Natural killer cell (primary cell): ENCODE results near the gene DYNLRB1. TPM values are rescaled to one million over a fixed set of nuclear protein-coding genes. Genes with fewer than 3 reads are reported as not detected.

ENCODE experiments used
- ATAC-seq, 3 donors: fragments of 150-1000 bp in 2 of 3; fragments of 200-7000 bp in 1 of 3; cut with Tn5 transposase; 1 replicate in 1 of 3; 2 replicates in 2 of 3; pipeline ENCODE4 v1.10.0; 2021; ENCODE audit warnings: mild to moderate bottlenecking in 2 of 3, moderate library complexity in 2 of 3
- DNase-seq, 2 donors: peaks; one replicate each; pipeline versions ENCODE4 v3.0.0 to v3.0.0-alpha.2; 2013 to 2021; ENCODE audit warnings: mixed read lengths in 1 of 2
- H3K27ac ChIP-seq: one replicate; pipeline ENCODE4 v1.5.1; 2013; ENCODE audit warnings: mild to moderate bottlenecking, low read length
- H3K27me3 ChIP-seq: one replicate; pipeline ENCODE4 v1.6.1; 2013; ENCODE audit warnings: low read length; ENCODE audit not compliant: control insufficient read depth, insufficient read depth
- H3K36me3 ChIP-seq: one replicate; pipeline ENCODE4 v1.6.1; 2013; ENCODE audit warnings: low read length; ENCODE audit not compliant: control insufficient read depth, insufficient read depth
- H3K4me1 ChIP-seq: one replicate; pipeline ENCODE4 v1.6.1; 2013; ENCODE audit warnings: low read length; ENCODE audit not compliant: control insufficient read depth, insufficient read depth
- H3K4me3 ChIP-seq: one replicate; pipeline ENCODE4 v1.5.1; 2013; ENCODE audit warnings: low read length
- H3K9me3 ChIP-seq: one replicate; pipeline ENCODE4 v1.6.1; 2013; ENCODE audit warnings: low read length; ENCODE audit not compliant: control insufficient read depth, insufficient read depth
- H3K27ac Mint-ChIP-seq, 2 donors: one replicate each; pipeline ENCODE4 v1.8.0; 2022; ENCODE audit warnings: mild to moderate bottlenecking in 2 of 2, mixed read lengths in 2 of 2, moderate library complexity in 1 of 2
- H3K27me3 Mint-ChIP-seq, 2 donors: one replicate each; pipeline ENCODE4 v1.8.0; 2022; ENCODE audit warnings: low read depth in 2 of 2, mixed read lengths in 2 of 2
- H3K36me3 Mint-ChIP-seq: one replicate; pipeline ENCODE4 v1.8.0; 2022; ENCODE audit warnings: mixed read lengths
- H3K4me1 Mint-ChIP-seq, 2 donors: one replicate each; pipeline ENCODE4 v1.8.0; 2022; ENCODE audit warnings: mixed read lengths in 2 of 2
- H3K4me3 Mint-ChIP-seq: one replicate; pipeline ENCODE4 v1.8.0; 2022; ENCODE audit warnings: mild to moderate bottlenecking, moderate library complexity, mixed read lengths
- H3K9me3 Mint-ChIP-seq, 2 donors: one replicate each; pipeline ENCODE4 v1.8.0; 2022; ENCODE audit warnings: mixed read lengths in 2 of 2
- CTCF ChIP-seq: fragments of 200-600 bp; IDR thresholded peaks from one replicate; pipeline ENCODE4 v1.8.0; 2022; ENCODE audit warnings: antibody characterized with exemption
- WGBS: methylation state at CpG from one replicate; pipeline ENCODE4 v1.1.7; 2013; ENCODE audit warnings: missing lambda C conversion rate; ENCODE audit not compliant: insufficient coverage; 5-methylcytosine and 5-hydroxymethylcytosine counted together
- intact Hi-C: fragments of 100-400 bp; cut with micrococcal nuclease; formaldehyde crosslinking; loops from one replicate; pipeline ENCODE4 v1.14.2; 2022
- total RNA-seq, 4 donors: library from RNA; stranded (reverse); fragments of 120-200 nt in 1 of 4; gene quantifications; one replicate each; pipeline versions ENCODE4 v1.2.3 to v1.2.4, GENCODE V29; 2013 to 2022

The DYNLRB1 gene
- total RNA-seq, 3 donors from 2014 or later (not counting 1 experiment from before 2014, with no cell fraction given), result 58.7 to 65.5 (median 61.4) TPM

- H3K36me3 ChIP-seq, result peaks cover 17% of the 10 kb centered on the region
- DNase-seq, result no peak
- no peaks in the 10 kb centered on the region for H3K27me3 ChIP-seq
- H3K4me3 Mint-ChIP-seq, result no peak overlapping the region
- no peaks in the 10 kb centered on the region for H3K9me3 Mint-ChIP-seq
- no peaks in the 10 kb centered on the region for H3K36me3 Mint-ChIP-seq
- TF ChIP-seq CTCF, result no peak
- no peaks in the 10 kb centered on the region for H3K27me3 Mint-ChIP-seq
- no peak overlapping the region for H3K27ac Mint-ChIP-seq
- H3K27ac ChIP-seq, result no peak overlapping the region
- no peaks in the 10 kb centered on the region for H3K4me1 Mint-ChIP-seq
- WGBS, result 99% methylated on average over 9 of the region's 9 CpGs
- no peak overlapping the region for H3K4me3 ChIP-seq
- no peak for ATAC-seq
- no peaks in the 10 kb centered on the region for H3K9me3 ChIP-seq
- intact Hi-C loops, result no loop called here
- no peaks in the 10 kb centered on the region for H3K4me1 ChIP-seq
Observed at GRCh38 chr20:34586488-34587163, 70.4 kb downstream of the DYNLRB1 start.

Other genes starting within 250 kb of the DYNLRB1 start
- gene AHCY, start 213.1 kb upstream of the DYNLRB1 start, total RNA-seq, result 1 to 10 TPM; 7.1 to 8.3 (median 7.7) TPM
- 100 to 1,000 TPM; 157 to 182 (median 163) TPM for gene ITCH, start 153.1 kb upstream of the DYNLRB1 start, total RNA-seq
- 10 to 100 TPM; 12.7 to 20.4 (median 19.8) TPM for gene MAP1LC3A, start 42.3 kb downstream of the DYNLRB1 start, total RNA-seq
- 10 to 100 TPM in 1 of 3 donors, 1 to 10 TPM in 2; 7.0 to 11.1 (median 8.2) TPM for gene PIGU, start 160.7 kb downstream of the DYNLRB1 start, total RNA-seq
- gene TP53INP2, start 187.9 kb downstream of the DYNLRB1 start, total RNA-seq, result 10 to 100 TPM; 30.7 to 56.3 (median 35.9) TPM